Measurements from ENCODE around the gene LIMCH1. TPM values are rescaled to one million over a fixed set of nuclear protein-coding genes. Genes with fewer than 3 reads are reported as not detected.
A peak's percentile ranks its signal among the peaks of the same experiment; 100 is the strongest.

LIMCH1 gene
- total RNA-seq, 2 donors from 2014 or later: 3.1 to 5.8 TPM

DNA sequence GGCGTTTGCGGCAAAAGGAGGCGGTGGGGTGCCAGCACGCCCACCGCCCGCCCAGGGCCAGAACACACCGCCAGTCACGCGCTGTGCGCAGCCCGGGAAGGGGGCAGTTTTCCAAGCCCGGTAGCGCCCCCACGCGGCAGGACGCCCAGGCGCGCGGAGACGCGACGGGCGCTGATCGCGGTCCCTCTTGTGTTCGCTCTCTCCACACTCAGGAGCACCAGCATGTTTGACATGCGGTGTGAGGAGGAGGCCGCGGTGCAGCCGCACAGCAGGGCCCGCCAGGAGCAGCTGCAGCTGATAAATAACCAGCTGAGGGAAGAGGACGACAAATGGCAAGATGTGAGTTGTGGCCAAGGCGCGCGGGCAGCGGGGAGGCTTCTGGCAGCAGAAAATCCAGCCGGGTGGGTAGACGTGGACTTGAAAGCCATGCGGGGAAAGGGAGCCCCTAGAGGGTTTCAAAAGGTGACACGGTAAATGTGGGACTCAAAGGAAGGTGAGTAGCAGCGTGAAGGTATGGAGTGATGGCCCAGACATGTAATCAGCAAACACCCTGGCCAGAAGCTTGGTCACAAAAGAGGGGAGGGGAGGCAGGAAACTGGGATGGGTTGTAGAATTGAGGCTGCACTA lies 106.4 kb downstream of the LIMCH1 start:
- Histone ChIP-seq H3K9me3 (ENCODE audit: control insufficient read depth, low read length) (no peaks in the 10 kb centered on the region), H3K27me3 (ENCODE audit: control insufficient read depth, insufficient read depth, low read length, poor library complexity, severe bottlenecking) (no peaks in the 10 kb centered on the region), H3K36me3 (ENCODE audit: control insufficient read depth, insufficient read depth, low read length) (no peaks in the 10 kb centered on the region), H3K9ac (ENCODE audit: extremely low read depth, low read length, poor library complexity, severe bottlenecking) (no peak overlapping the region), H3K27ac (ENCODE audit: low read depth, low read length) (no peak overlapping the region), H3K4me1 (ENCODE audit: control insufficient read depth, insufficient read depth, low read length) (no peaks in the 10 kb centered on the region), H3K4me3 (ENCODE audit: low read length) (no peak overlapping the region)
- Mint-ChIP-seq H3K36me3 (ENCODE audit: low read depth) (no peaks in the 10 kb centered on the region), H3K27ac (no peak overlapping the region), H3K4me1 (peaks cover 22% of the 10 kb centered on the region), H3K27me3 (ENCODE audit: insufficient read depth) (peaks cover 43% of the 10 kb centered on the region), H3K4me3 (peak overlapping the region; percentile 22), H3K9me3 (no peaks in the 10 kb centered on the region)
- TF ChIP-seq, protein P1, sequence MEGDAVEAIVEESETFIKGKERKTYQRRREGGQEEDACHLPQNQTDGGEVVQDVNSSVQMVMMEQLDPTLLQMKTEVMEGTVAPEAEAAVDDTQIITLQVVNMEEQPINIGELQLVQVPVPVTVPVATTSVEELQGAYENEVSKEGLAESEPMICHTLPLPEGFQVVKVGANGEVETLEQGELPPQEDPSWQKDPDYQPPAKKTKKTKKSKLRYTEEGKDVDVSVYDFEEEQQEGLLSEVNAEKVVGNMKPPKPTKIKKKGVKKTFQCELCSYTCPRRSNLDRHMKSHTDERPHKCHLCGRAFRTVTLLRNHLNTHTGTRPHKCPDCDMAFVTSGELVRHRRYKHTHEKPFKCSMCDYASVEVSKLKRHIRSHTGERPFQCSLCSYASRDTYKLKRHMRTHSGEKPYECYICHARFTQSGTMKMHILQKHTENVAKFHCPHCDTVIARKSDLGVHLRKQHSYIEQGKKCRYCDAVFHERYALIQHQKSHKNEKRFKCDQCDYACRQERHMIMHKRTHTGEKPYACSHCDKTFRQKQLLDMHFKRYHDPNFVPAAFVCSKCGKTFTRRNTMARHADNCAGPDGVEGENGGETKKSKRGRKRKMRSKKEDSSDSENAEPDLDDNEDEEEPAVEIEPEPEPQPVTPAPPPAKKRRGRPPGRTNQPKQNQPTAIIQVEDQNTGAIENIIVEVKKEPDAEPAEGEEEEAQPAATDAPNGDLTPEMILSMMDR (conservative IDR thresholded peaks at IDR 0.05): peak; percentile 99
- DNase-seq: peak; percentile 98
- 14 to 24% methylated on average over 29 to 41 of the region's 41 CpGs for WGBS, 2 experiments (ENCODE audit: insufficient coverage in 1 of 2, insufficient read length in 1 of 2)

DNA sequence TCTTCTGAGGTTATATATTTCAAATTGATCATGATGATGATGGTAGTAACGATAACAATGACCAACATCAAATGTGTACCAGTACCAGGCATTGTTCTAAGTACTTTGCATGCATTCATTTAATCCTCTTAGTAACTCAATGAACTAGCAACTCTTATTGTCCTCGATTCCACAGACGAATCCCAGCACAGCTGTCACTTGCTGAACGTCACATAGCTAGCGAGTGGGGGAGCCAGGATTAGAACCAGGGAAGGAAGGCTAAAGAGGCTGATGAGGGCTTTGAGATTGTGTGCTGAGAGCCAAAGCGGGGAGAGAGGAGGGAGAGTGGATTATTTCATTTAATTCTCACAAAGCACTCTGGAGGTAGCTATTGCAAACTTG lies 106.9 kb downstream of the LIMCH1 start:
- no peaks in the 10 kb centered on the region for H3K36me3 ChIP-seq (ENCODE audit: control insufficient read depth, insufficient read depth, low read length)
- no peak overlapping the region for H3K9ac ChIP-seq (ENCODE audit: extremely low read depth, low read length, poor library complexity, severe bottlenecking)
- H3K27ac ChIP-seq (ENCODE audit: low read depth, low read length): no peak overlapping the region
- no peak overlapping the region for H3K4me3 ChIP-seq (ENCODE audit: low read length)
- DNase-seq: no peak
- H3K9me3 ChIP-seq (ENCODE audit: control insufficient read depth, low read length): no peaks in the 10 kb centered on the region
- peaks cover 43% of the 10 kb centered on the region for H3K27me3 Mint-ChIP-seq (ENCODE audit: insufficient read depth)
- no peak overlapping the region for H3K27ac Mint-ChIP-seq
- no peaks in the 10 kb centered on the region for H3K9me3 Mint-ChIP-seq
- H3K27me3 ChIP-seq (ENCODE audit: control insufficient read depth, insufficient read depth, low read length, poor library complexity, severe bottlenecking): no peaks in the 10 kb centered on the region
- TF ChIP-seq, protein P1 (conservative IDR thresholded peaks at IDR 0.05): no peak
- H3K4me3 Mint-ChIP-seq: no peak overlapping the region
- peaks cover 16% of the 10 kb centered on the region for H3K4me1 Mint-ChIP-seq
- 85 to 87% methylated on average over 5 to 6 of the region's 6 CpGs for WGBS, 2 experiments (ENCODE audit: insufficient coverage in 1 of 2, insufficient read length in 1 of 2)
- H3K4me1 ChIP-seq (ENCODE audit: control insufficient read depth, insufficient read depth, low read length): no peaks in the 10 kb centered on the region
- H3K36me3 Mint-ChIP-seq (ENCODE audit: low read depth): no peaks in the 10 kb centered on the region

DNA sequence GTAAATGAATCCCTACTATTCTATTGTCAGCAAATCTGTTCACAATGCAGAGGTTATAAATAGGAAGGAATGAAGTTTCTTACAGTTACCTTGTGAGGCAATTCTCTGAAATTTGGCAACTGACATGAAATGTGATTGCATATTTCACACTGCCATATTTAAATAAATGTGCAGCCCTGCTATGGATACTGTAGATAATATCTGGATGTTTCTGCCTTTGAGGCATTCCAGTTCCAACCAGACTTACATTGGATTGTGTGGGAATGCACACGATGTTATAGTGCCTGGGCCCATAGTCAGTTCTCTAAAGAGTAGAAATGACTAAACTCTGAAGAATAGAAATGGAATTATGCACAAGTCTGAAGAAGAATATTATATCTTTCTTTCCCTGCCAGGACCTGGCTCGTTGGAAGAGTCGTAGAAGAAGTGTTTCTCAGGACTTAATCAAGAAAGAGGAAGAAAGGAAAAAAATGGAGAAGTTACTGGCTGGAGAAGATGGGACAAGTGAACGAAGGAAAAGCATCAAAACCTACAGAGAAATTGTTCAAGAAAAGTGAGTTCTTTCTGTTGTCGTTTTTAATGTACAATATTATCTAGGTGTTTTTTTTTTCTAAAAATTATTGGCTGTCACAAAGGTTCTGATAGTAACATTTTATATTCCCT lies 107.9 kb downstream of the LIMCH1 start:
- WGBS, 2 experiments (ENCODE audit: insufficient coverage in 1 of 2, insufficient read length in 1 of 2): 91% methylated on average over 4 to 5 of the region's 5 CpGs

More for the DNA sequence above, 107.9 kb downstream of the LIMCH1 start:
- Histone ChIP-seq H3K27me3 (ENCODE audit: control insufficient read depth, insufficient read depth, low read length, poor library complexity, severe bottlenecking) (no peaks in the 10 kb centered on the region), H3K9ac (ENCODE audit: extremely low read depth, low read length, poor library complexity, severe bottlenecking) (no peak overlapping the region), H3K36me3 (ENCODE audit: control insufficient read depth, insufficient read depth, low read length) (no peaks in the 10 kb centered on the region), H3K27ac (ENCODE audit: low read depth, low read length) (no peak overlapping the region), H3K4me1 (ENCODE audit: control insufficient read depth, insufficient read depth, low read length) (no peaks in the 10 kb centered on the region), H3K4me3 (ENCODE audit: low read length) (no peak overlapping the region), H3K9me3 (ENCODE audit: control insufficient read depth, low read length) (no peaks in the 10 kb centered on the region)
- Mint-ChIP-seq H3K27me3 (ENCODE audit: insufficient read depth) (peaks cover 44% of the 10 kb centered on the region), H3K36me3 (ENCODE audit: low read depth) (no peaks in the 10 kb centered on the region), H3K9me3 (no peaks in the 10 kb centered on the region), H3K27ac (no peak overlapping the region), H3K4me1 (peaks cover 10% of the 10 kb centered on the region), H3K4me3 (no peak overlapping the region)
- TF ChIP-seq, protein P1 (conservative IDR thresholded peaks at IDR 0.05): no peak
- no peak for DNase-seq
